HG02870 (cell line): ENCODE data around the gene LEMD1.
"Not testable (repeated sequence)": the region's sequence is repeated elsewhere in the genome, so short reads cannot be mapped to it uniquely, and the experiment has no call there.

Experiments
- ATAC-seq: cut with Tn5 transposase; IDR thresholded peaks from one replicate; pipeline ENCODE4 v1.9.1; 2021; ENCODE audit warnings: mild to moderate bottlenecking, moderate library complexity; ENCODE audit not compliant: unreplicated experiment

The LEMD1 gene

DNA sequence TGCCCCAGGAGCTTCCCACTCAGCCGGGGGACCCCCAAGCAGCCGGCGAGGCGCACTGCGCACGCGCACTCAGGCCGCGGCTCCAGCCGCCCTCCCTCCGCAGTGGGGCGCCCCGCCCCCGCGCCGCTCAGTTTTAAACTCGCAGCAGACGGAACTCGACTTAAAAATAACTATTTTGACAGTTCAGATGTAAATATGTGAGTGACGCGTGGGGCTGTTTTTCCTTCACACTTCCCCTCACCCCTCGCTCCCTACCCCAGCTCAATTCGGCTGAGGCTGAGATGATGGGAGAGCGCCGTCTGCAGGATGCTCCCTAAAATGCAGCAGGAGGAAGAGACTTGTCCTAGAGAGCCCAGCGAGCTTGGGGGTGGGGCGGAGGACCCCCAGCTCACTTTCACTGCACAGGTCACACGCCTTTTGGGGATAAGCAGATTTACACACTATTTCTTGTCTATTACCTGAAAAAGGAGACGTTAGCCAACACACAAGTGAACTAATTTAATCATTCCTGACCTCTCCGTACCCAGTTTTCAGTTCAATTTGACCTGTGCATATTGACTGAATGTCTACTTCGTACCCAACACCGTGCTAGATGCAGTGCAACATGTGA is 8.9 kb upstream of the LEMD1 start:
- no peak for ATAC-seq

DNA sequence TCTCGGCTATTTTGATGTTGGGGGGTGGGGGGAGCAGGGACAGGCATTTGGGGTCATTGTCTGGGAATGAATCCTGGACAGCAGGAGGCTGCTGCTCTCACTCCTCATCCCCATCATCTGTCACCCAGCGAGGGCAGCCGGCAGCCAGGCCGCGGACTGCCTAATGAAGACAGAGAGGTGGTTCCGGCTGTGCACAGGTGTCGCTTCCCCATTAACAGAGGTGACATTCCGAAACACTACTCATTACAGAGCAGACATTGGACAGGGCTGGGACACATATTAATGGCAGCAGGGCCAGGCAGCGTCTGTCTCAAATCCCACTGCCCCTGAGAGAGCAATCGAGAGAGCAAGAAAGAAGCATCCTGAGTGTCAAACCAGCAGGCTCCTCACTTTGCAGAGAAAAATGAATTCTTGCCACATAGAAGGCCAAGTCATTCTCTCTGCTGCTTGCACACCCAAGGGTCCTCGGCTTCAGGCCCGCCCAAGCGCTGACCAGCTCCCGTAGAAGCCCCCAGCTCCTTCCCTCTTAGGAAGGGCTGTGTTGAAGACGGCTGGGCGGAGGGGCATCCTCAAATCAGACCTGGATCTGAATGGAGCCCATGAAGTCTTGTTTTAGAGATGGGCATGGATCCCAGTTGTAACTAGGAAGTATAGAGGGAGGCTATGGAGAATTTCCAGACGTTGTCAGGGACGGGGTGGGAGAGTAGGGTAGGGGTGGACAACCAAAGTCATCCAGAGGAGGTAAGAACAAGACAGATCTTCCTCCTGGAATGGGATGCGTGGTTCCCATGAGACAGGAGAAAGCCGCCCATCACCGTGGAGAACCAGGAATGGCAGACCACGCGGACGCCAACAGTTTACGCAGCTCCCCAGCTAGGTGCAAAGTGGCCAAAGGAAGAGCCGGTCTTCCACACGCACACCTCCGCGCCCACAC is 8.2 kb upstream of the LEMD1 start:
- no peak for ATAC-seq

DNA sequence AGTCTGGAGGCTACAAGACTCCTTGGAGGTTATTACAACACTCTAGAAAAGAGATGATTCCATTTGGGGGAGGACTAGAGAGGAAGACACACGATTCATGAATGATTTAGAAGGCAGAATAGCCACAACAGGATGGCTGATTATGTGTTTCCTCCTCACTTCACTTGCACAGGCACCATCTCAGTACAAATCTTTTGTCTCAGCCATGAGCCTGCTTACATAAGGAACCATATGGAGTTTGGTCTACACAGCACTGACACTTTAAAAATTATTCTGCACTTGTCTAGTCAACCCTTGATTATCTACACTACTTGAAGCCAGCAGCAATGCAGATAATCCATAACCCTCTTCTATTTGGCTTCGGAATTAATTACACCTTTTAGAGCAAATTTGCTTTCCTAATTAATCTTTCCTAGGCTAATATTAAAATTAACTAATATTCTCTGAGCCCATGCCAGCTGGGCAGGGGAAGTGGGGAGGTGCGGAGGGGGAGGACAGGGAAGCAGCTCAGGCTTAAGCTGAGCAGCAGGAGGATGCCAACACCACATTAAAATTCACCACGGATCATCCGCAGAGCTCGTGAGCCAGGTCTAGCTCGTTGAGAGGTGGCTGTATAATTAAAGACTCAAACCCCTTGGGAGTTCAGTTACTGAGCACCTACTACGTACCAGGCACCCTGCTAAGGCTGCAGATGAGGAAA is 3.2 kb upstream of the LEMD1 start:
- no peak for ATAC-seq

DNA sequence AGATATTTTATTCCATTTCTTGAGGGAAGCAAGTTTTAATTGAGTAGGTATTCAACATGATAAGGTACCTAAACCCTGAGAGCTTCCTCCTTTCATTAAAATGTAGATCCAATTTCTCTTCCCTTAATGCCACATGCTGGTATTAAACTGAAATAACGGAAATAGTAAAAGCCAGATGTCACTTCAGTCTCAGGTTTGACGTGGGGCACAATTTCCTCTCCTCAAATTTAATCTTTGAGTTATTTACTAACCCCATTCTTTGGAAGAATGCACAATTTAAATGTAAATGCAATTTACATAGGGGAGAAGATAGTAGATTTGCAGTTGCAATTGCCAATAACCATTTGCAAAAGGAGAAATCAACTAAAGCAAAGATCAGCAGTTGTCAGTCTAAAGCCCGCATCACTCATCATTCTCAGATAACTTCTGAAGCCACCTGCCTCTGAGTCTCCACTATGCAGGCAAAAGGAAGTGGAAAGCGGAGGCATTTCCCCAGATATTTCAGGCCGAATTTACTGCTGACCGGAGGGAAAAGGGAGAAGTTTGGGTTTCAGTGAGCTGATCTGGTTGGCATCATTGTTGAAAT is 2.1 kb upstream of the LEMD1 start:
- ATAC-seq = no peak

DNA sequence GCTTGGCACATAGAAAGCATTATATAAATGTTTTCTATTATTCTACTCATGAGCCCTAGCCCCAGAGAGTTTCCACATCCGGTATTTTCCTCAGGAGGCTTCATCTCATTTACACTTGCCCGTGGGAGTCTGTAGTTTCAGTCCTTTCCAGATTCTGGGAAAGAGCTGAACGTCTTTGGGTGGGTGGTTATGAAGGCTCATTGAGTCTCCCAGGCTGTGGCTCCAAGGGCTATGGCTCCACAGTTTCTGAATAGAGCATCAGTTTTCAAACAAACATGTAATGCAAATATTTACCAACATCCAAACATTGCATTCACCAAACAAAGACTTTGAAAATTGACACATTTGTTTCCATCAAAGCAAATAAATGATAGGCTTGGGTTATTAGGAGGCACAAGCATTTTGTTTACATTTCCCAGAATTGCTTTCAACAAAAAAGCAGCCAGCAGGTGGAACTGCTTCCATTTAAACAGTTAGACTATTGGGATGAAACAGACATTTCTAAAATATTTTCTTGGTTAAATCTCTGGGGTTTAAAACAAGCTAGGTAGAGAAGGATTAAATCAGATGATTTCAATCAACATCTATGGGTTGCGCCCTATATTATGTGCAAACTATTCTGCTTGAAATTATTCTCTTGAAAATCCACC is 1.3 kb upstream of the LEMD1 start:
- ATAC-seq = no peak

DNA sequence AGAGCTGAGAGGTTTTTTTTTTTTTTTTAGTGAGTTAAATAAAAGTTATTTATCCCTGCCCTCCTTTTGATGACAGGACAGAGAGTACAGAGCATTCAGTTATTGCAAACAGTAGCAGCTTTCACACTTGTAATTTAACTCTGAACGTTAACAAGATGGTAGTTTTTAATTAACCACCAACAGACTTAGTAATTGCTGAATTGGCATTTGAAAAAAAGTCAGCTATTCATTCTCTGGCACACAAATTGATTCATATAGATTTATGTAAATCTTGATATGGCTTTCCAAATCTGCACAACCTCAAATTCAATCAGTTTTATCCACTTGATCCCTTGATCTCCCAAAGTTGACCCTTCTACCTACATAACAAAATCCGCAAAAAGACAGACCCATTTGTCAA is 918 bp downstream of the LEMD1 start:
- ATAC-seq = no peak

DNA sequence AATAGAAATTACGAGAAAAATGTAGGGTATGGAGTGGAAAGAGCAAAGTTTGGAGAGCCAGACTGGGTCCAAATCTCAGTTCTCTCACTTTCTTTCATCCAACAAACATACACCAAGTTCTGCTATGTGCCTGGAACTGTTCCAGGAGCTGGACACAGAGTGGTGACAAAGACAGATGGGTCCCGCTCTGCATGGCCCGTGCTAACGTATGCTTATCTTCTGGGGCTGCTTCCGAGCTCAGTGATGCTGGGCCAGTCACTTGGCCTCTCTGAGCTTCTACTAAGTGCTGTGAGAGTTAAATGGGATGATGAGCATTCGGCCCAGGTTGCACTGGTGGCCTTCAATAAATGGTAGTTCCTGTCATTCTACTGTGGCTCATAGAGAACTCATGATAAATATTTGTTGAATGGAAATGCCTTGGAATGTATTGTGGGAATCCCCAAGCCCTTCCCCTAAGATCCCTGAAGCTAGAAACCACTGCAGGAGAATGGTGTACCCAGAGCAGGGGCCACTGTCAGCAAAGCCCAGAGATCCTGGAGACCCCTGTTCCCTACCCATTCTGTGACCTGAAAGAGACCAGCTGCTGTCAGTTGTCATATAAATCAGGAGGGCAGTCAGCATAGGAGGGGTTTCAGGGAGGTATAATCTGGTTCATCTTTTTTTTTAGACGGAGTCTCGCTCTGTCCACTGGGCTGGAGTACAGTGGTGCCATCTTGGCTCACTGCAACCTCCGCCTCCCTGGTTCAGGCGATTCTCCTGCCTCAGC is 3.8 kb downstream of the LEMD1 start:
- ATAC-seq = no peak

DNA sequence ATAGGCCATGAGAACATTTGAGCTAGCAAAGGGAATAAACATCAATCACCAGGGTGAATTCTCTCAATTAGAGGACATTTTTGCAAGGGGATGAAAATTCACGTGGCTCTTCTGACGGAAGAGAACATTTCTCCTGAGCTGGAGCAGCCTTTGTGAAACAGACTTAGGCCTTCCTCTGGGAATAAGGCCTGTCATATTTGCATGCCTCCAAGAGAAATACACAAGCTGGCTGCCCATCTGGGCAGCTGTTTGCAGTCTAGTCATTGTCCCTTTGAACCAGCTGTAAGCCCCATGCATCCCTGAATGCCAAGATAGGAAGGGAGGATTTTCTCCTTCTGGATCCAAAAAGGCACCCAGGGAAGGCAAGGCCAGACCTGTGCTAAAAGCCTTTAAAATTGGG is 5.5 kb downstream of the LEMD1 start:
- no peak for ATAC-seq

DNA sequence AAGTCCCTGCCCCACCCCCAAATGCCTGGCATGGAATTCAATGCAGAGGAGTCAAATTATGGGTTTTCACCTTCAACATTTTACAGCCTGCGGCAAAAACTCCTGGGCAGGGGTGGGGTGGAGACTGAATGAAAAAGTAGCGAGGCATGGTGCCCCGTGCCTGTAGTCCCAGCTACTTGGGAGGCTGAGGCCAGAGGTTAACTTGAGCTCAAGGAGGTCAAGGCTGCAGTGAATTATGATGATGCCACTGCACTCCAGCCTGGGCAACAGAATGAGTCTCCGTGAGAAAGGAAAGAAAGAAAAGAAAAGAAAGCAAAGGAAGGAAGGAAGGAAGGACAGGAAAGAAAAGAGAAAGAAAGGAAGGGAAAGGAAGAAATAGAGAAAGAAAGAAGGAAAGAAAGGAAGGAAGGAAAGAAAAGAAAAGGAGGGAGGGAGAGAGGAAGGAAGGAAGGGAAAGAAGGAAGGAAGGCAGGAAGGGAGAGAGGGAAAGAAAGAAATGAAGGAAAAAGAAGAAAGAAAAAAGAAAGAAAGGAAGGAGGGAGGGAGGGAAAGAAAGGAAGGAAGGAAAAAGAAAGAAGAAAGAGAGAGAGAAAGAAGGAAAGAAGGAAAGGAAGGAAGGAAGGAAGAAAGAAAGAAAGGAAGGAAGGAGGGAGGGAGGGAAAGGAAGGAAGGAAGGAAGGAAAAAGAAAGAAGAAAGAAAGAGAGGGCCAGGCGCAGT is 11.1 kb downstream of the LEMD1 start:
- no peak for ATAC-seq

DNA sequence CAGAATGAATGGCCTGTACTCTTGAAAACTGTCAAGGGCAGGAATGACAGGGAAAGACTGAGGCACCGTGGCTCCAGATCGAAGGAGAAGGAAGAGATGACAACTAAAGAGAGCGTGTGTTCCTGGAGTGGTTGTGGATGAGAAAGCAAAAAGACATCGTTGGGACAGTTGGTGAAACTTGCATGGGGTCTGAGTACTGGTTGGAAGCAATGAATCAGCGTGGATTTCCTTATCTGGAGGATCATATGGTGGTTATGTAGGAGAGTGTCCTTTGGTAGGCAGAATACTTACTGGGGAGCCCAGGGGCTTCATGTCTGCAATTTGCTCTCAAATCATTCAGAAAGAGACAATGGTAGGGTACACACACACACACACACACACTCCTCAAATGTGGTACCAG is 13.9 kb downstream of the LEMD1 start:
- no peak for ATAC-seq

DNA sequence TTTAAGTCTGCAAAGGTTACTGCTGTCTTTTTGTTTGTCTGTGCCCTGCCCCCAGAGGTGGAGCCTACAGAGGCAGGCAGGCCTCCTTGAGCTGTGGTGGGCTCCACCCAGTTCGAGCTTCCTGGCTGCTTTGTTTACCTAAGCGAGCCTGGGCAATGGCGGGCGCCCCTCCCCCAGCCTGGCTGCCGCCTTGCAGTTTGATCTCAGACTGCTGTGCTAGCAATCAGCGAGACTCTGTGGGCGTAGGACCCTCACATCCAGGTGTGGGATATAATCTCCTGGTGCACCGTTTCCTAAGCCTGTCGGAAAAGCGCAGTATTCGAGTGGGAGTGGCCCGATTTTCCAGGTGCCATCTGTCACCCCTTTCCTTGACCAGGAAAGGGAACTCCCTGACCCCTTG is 15.6 kb downstream of the LEMD1 start:
- ATAC-seq = not testable (repeated sequence)

DNA sequence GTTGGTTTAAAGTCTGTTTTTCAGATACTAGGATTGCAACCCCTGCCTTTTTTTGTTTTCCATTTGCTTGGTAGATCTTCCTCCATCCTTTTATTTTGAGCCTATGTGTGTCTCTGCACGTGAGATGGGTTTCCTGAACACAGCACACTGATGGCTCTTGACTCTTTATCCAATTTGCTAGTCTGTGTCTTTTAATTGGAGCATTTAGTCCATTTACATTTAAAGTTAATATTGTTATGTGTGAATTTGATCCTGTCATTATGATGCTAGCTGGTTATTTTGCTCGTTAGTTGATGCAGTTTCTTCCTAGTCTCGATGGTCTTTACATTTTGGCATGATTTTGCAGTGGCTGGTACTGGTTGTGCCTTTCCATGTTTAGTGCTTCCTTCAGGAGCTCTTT is 17.4 kb downstream of the LEMD1 start:
- not testable (repeated sequence) for ATAC-seq

DNA sequence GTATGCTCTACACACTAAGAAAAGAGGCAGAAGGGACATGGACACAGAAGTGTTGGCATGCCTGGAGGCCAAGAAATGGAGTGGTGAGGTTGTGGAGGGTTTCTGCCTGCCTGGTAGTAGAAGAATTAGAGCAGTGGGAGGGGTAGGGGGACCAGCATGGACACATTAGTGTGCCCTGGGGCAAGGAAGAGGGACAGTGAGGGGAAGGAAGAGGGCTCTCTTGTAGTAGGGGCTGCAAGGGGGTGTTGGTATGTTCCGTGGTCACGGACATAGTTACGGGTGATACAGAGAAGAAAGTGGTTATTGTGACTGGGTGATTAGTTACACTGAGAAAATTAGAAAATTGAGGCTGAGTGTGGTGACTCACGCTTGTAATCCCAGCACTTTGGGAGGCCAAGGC is 23.3 kb downstream of the LEMD1 start:
- no peak for ATAC-seq

DNA sequence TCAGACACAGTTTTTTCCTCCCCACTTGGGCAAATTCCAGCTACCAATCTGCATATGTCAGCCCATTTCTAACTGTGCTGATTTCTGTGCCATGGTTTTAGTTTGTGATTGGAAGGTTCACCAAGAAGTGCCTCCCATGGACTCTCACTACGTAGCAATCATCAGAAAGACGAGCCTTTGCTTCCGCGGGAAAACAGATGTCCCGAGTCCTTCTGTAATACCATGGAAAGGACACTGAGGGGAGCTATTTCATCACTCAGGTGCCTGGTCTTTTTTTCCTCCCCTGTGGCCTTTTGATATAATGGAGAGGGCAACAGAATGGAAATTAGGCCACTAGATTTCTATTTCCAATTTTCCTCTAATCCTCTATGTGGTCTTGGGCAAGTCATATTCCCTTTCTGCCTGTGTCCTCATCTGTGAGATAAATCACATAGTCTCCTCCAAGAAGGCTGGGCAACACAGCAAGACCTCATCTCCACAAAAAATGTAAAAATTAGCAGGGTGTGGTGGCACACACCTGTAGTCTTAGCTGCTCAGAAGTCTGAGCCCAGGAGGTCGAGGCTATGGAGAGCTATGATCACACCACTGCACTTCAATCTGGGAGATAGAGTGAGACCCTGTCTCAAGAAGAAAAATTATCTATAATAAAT is 24.8 kb downstream of the LEMD1 start:
- no peak for ATAC-seq

DNA sequence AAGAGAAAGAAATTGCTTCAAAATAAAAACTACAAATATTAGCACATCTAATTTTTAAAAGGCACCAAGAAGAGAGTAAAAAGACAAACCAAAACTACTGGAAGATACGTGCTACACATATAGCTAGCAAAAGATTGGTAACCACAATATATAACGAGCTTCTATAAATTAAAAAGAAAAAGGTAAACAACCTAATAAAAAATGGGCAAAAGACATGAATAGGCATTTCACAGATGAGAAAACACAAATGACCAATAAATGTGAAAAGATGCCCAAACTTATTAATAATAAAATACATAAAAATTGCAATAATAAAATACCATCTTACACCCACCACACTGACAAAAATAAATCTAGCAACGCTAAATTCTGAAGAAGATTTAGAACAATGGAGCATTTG is 26.2 kb downstream of the LEMD1 start:
- no peak for ATAC-seq

DNA sequence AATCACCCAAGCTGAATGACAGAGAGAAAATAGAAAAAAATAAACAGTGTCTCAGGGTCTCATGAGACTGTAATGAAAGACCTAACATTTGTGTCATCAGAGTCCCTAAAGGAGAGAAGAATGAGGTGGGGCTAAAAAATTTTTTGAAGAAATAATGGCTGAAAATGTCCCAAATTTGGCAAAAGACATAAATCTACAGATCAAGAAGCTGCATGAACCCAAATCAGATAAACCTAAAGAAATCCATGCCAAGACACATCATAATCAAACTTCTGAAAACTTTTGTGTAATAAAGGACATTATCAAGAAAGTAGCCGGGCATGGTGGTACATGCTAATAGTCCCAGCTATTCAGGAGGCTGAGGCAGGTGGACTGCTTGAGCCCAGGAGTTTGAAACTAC is 29.2 kb downstream of the LEMD1 start:
- ATAC-seq = no peak

DNA sequence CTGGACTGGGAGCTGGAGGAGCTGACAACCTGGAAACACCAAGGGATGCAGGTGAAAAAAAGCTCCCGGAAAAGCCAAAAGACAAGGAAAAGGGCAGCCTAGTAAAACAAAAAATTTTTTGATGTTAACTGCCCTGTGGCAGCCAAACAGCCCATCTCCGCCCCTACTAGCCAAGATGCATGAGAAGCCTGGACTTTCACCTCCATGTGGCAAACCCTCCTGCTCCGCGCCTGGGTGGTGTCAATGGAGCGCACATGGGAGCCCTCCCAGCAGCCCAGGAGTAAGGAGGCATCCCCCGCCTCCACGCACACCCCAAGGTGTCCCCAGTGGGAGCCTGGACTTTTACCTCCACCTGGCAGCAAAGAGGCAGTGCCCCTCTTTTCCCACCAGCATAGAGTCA is 30.5 kb downstream of the LEMD1 start:
- no peak for ATAC-seq

DNA sequence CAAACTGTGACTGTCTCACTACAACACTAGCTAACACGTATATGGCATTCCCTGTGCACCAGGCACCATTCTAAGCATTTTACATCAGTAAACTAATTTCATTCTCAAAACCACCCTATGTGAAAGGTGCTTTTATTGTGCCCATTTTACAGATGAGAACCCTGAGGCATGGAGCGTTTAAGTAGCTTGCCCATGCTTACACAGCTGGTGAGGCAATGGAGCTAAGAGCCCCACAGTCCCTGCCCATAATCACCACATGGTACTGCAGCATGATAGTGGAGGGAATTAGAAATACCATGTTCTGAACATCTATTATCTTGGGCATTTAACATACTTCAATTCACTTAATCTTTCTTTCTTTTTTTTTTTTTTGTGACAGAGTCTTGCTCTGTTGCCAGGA is 34.0 kb downstream of the LEMD1 start:
- ATAC-seq = no peak

DNA sequence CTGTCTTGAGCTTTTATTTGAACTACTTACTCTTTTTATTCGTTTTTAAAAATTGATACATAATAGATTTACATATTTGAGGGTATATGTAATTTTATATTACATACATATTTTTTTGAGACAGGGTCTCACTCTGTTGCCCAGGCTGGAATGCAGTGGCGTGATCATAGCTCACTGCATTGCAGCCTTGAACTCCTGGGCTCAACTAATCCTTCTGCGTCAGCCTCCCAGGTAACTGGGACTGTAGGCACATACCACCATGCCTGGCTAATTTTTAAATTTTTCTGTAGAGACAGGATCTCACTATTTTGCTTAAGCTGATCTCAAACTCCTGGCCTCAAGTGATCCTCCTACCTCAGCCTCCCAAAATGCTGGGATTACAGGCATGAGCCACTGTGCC is 38.9 kb downstream of the LEMD1 start:
- ATAC-seq = not testable (repeated sequence)
